Stimulated activated naive CD8-positive, alpha-beta T cell treated with anti-CD3 and anti-CD28 coated beads, Interleukin-15, amount 100 ng/mL, for 72 hours (primary cell): ENCODE measurements around the gene PHF2.

ENCODE experiments used
- ATAC-seq: fragments of 150-1000 bp; cut with Tn5 transposase; 2 replicates; pipeline ENCODE4 v1.10.0; 2021; ENCODE audit warnings: mild to moderate bottlenecking, moderate library complexity
- DNase-seq, 2 donors: peaks; one replicate each; pipeline ENCODE4 v3.0.0; 2021 to 2022
- H3K27ac Mint-ChIP-seq, 2 donors: one replicate each; pipeline ENCODE4 v1.8.0; 2022; ENCODE audit warnings: mild to moderate bottlenecking in 2 of 2, mixed read lengths in 2 of 2, moderate library complexity in 2 of 2
- H3K27me3 Mint-ChIP-seq: one replicate; pipeline ENCODE4 v1.8.0; 2022; ENCODE audit warnings: mixed read lengths
- H3K4me1 Mint-ChIP-seq: one replicate; pipeline ENCODE4 v1.8.0; 2022; ENCODE audit warnings: mild to moderate bottlenecking, mixed read lengths
- H3K4me3 Mint-ChIP-seq, 2 donors: one replicate each; pipeline ENCODE4 v1.8.0; 2022; ENCODE audit warnings: mild to moderate bottlenecking in 2 of 2, mixed read lengths in 2 of 2, moderate library complexity in 1 of 2
- H3K9me3 Mint-ChIP-seq, 2 donors: one replicate each; pipeline ENCODE4 v1.8.0; 2022; ENCODE audit warnings: mixed read lengths in 2 of 2

The PHF2 gene

DNA sequence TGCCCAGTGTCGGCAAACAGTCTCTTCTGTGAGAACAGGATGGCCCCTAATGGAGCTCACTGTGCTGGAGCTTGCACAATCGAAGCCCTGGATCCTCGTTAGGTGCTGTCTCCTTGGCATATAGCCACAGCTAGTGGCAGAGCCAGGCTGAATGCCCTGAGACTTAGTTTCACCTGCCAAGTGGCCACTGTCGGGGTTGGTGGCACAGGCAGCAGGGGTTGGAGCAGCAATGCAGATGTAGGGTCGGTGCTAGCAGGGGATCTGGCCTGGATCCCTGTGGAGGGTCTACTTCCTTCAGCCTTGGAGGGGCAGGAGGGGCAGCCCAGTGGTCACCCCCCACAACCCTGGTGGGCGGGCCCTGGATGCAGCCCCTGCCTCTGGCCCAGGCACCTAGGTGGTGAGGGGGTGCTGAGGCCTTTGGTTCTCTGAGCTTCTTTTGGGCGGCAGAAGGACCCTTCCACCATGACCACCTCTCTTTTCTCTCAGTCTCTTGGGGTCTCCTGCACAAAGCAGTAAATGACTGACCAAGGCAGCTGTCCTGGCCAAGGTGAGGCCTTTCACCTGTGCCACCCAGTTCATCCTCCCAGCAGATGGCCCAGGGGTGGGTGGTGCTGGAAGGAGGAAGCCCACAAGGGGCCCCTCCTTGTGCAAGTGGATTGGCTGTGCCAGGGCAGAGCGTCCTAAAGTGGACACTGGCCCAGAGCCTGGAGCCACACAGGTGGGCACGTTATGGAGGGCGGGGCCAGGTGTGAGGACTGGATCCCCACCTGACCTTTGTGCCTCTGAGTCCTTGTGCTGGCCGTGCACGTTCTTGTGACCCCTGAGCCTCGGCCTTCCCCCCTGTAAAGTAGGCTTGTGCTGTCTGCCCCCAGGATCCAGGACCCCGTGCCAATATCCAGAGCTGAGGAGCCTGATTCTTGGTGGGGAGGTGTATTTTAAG is 44.8 kb downstream of the PHF2 start:
- Mint-ChIP-seq H3K4me3 (no peak overlapping the region), H3K9me3 (no peaks in the 10 kb centered on the region), H3K27me3 (no peaks in the 10 kb centered on the region), H3K4me1 (peaks cover 7% of the 10 kb centered on the region), H3K27ac (no peak overlapping the region)
- no peak for DNase-seq
- ATAC-seq, result no peak

GRCh38 chr9:93621922-93622321 is 45.5 kb downstream of the PHF2 start:
- ATAC-seq, result no peak
- peaks cover 7% of the 10 kb centered on the region for H3K4me1 Mint-ChIP-seq
- H3K27ac Mint-ChIP-seq, result no peak overlapping the region
- no peaks in the 10 kb centered on the region for H3K9me3 Mint-ChIP-seq
- DNase-seq, result no peak
- no peak overlapping the region for H3K4me3 Mint-ChIP-seq
- H3K27me3 Mint-ChIP-seq, result no peaks in the 10 kb centered on the region

GRCh38 chr9:93622691-93623090 is 46.3 kb downstream of the PHF2 start:
- ATAC-seq, result no peak
- Mint-ChIP-seq H3K27ac (no peak overlapping the region), H3K27me3 (no peaks in the 10 kb centered on the region), H3K4me3 (no peak overlapping the region), H3K4me1 (peaks cover 7% of the 10 kb centered on the region), H3K9me3 (peaks cover 3 to 4% of the 10 kb centered on the region in 2 donors)
- DNase-seq, result no peak

GRCh38 chr9:93623753-93624152 is 47.4 kb downstream of the PHF2 start:
- no peaks in the 10 kb centered on the region for H3K27me3 Mint-ChIP-seq
- H3K4me3 Mint-ChIP-seq, result no peak overlapping the region
- H3K9me3 Mint-ChIP-seq, result peaks cover 7 to 12% of the 10 kb centered on the region in 2 donors
- no peak overlapping the region for H3K27ac Mint-ChIP-seq
- DNase-seq, result no peak
- no peak for ATAC-seq
- peaks cover 3% of the 10 kb centered on the region for H3K4me1 Mint-ChIP-seq

GRCh38 chr9:93624431-93624834 is 48.0 kb downstream of the PHF2 start:
- no peaks in the 10 kb centered on the region for H3K27me3 Mint-ChIP-seq
- H3K9me3 Mint-ChIP-seq, result peaks cover 7 to 12% of the 10 kb centered on the region in 2 donors
- H3K27ac Mint-ChIP-seq, result no peak overlapping the region
- H3K4me1 Mint-ChIP-seq, result no peaks in the 10 kb centered on the region
- H3K4me3 Mint-ChIP-seq, result no peak overlapping the region
- DNase-seq (no peak), ATAC-seq (peak; percentile 35)

DNA sequence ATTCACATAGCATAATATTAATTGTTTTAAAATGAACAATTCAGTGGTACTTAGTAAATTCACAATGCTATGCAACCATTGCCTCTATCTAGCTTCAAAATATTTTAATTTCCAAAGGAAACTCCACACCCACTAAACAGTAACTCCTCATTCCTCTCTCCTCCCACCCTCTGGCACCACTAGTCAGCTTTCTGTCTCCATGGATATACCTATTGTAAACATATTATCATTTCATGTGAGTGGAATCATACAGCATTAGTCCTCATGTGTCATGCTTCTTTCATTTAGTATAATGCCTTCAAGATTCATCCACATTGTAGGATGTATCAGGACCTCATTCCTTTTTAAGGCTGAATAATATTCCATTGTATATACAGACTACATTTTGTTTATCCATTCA is 48.6 kb downstream of the PHF2 start:
- DNase-seq, result no peak
- no peak for ATAC-seq
- H3K4me3 Mint-ChIP-seq, result no peak overlapping the region
- no peaks in the 10 kb centered on the region for H3K27me3 Mint-ChIP-seq
- H3K9me3 Mint-ChIP-seq, result peaks cover 7 to 12% of the 10 kb centered on the region in 2 donors
- H3K27ac Mint-ChIP-seq, result no peak overlapping the region
- no peaks in the 10 kb centered on the region for H3K4me1 Mint-ChIP-seq

- H3K4me1 Mint-ChIP-seq, result peaks cover 5% of the 10 kb centered on the region
- peaks cover 7 to 12% of the 10 kb centered on the region in 2 donors for H3K9me3 Mint-ChIP-seq
- H3K4me3 Mint-ChIP-seq, result no peak overlapping the region
- no peak overlapping the region for H3K27ac Mint-ChIP-seq
- no peaks in the 10 kb centered on the region for H3K27me3 Mint-ChIP-seq
- no peak for DNase-seq
- no peak for ATAC-seq
Observed at GRCh38 chr9:93629920-93630319, 53.5 kb downstream of the PHF2 start.

GRCh38 chr9:93630806-93631411 is 54.5 kb downstream of the PHF2 start:
- H3K27me3 Mint-ChIP-seq, result no peaks in the 10 kb centered on the region
- no peak overlapping the region for H3K27ac Mint-ChIP-seq
- ATAC-seq (no peak), DNase-seq (no peak)
- H3K4me1 Mint-ChIP-seq, result peaks cover 5% of the 10 kb centered on the region
- peaks cover 12 to 14% of the 10 kb centered on the region in 2 donors for H3K9me3 Mint-ChIP-seq
- no peak overlapping the region for H3K4me3 Mint-ChIP-seq

- Mint-ChIP-seq H3K4me1 (peaks cover 5% of the 10 kb centered on the region), H3K4me3 (no peak overlapping the region), H3K9me3 (peaks cover 0 to 26% of the 10 kb centered on the region in 2 donors), H3K27ac (no peak overlapping the region), H3K27me3 (no peaks in the 10 kb centered on the region)
- no peak for DNase-seq
- ATAC-seq, result no peak
Observed at GRCh38 chr9:93633492-93634221, 57.3 kb downstream of the PHF2 start.

- H3K4me3 Mint-ChIP-seq, result no peak overlapping the region
- no peak for DNase-seq
- no peaks in the 10 kb centered on the region for H3K27me3 Mint-ChIP-seq
- H3K9me3 Mint-ChIP-seq, result peaks cover 0 to 26% of the 10 kb centered on the region in 2 donors
- peak overlapping the region in 1 of 2 donors; percentile 34 for H3K27ac Mint-ChIP-seq
- peaks cover 5% of the 10 kb centered on the region for H3K4me1 Mint-ChIP-seq
- no peak for ATAC-seq
Observed at GRCh38 chr9:93634311-93635185, 58.2 kb downstream of the PHF2 start.

GRCh38 chr9:93635186-93636107 is 59.1 kb downstream of the PHF2 start:
- Mint-ChIP-seq H3K9me3 (peaks cover 0 to 26% of the 10 kb centered on the region in 2 donors), H3K4me3 (no peak overlapping the region), H3K27ac (peak overlapping the region; percentile 3 to 59), H3K4me1 (peaks cover 5% of the 10 kb centered on the region), H3K27me3 (no peaks in the 10 kb centered on the region)
- DNase-seq, result peak in 1 of 2 donors; percentile 1
- ATAC-seq, result peak; percentile 39

DNA sequence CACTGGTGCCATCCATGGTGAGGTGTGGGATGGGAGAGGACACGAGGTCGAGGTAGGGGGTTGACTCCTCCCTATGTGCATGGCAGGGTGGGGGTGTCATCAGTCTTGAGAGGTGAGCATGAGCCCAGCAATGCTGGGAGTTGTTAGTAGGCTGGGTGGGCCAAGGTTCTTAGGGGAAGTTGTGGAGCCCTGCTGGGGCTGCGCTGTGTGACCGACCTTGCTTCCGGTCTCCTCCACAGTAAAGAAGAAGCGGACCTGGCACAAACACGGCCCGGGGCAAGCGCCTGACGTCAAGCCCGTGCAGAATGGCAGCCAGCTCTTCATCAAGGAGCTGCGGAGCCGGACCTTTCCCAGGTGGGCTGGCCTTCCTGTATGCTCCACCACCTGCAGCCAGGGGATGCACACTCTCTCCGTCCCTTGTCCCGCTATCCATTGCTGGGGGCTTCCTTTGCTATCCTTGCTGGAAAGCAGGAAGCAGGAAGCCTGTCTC is 59.8 kb downstream of the PHF2 start:
- no peaks in the 10 kb centered on the region for H3K27me3 Mint-ChIP-seq
- ATAC-seq (no peak), DNase-seq (peak in 1 of 2 donors; percentile 6)
- H3K4me1 Mint-ChIP-seq, result peaks cover 5% of the 10 kb centered on the region
- no peak overlapping the region for H3K4me3 Mint-ChIP-seq
- H3K27ac Mint-ChIP-seq, result no peak overlapping the region
- H3K9me3 Mint-ChIP-seq, result peaks cover 0 to 26% of the 10 kb centered on the region in 2 donors

GRCh38 chr9:93636667-93637066 is 60.3 kb downstream of the PHF2 start:
- H3K27ac Mint-ChIP-seq, result no peak overlapping the region
- no peak overlapping the region for H3K4me3 Mint-ChIP-seq
- ATAC-seq (no peak), DNase-seq (no peak)
- H3K4me1 Mint-ChIP-seq, result peaks cover 1% of the 10 kb centered on the region
- H3K27me3 Mint-ChIP-seq, result no peaks in the 10 kb centered on the region
- peaks cover 0 to 26% of the 10 kb centered on the region in 2 donors for H3K9me3 Mint-ChIP-seq

GRCh38 chr9:93637886-93638285 is 61.5 kb downstream of the PHF2 start:
- Mint-ChIP-seq H3K4me1 (no peaks in the 10 kb centered on the region), H3K27me3 (no peaks in the 10 kb centered on the region), H3K27ac (no peak overlapping the region), H3K4me3 (no peak overlapping the region), H3K9me3 (peaks cover 0 to 26% of the 10 kb centered on the region in 2 donors)
- DNase-seq, result no peak
- no peak for ATAC-seq
